OCI-LY3 (cell line): ENCODE results near the gene OR51D1.

Experiments
- H2AFZ ChIP-seq: fragments of 200-600, 300-600 bp; shearing (Covaris generic); 2 replicates; pipeline ENCODE4 v1.6.0; 2014; ENCODE audit warnings: antibody characterized with exemption, low read depth, low read length
- H3K27ac ChIP-seq: fragments of 200-600, 300-600 bp; sonication (generic); 2 replicates; pipeline ENCODE4 v1.5.1; 2014; ENCODE audit warnings: mild to moderate bottlenecking, low read length, moderate library complexity, mixed read lengths
- H3K27me3 ChIP-seq: fragments of 200-600, 300-600 bp; sonication (generic); 2 replicates; pipeline ENCODE4 v1.6.1; 2014; ENCODE audit warnings: low read depth, low read length, mixed read lengths
- H3K36me3 ChIP-seq: fragments of 200-600, 300-600 bp; sonication (generic); replicated peaks from 2 replicates; pipeline ENCODE3; 2014; ENCODE audit warnings: low read depth, low read length, mixed read lengths
- H3K4me1 ChIP-seq: fragments of 300-600, 200-600 bp; sonication (generic); 2 replicates; pipeline ENCODE4 v1.6.1; 2014; ENCODE audit warnings: low read length, mixed read lengths
- H3K4me2 ChIP-seq: fragments of 200-600, 300-600 bp; sonication (generic); 2 replicates; pipeline ENCODE4 v1.6.1; 2014; ENCODE audit warnings: low read length, mixed read lengths
- H3K4me3 ChIP-seq: fragments of 300-600, 200-600 bp; sonication (generic); 2 replicates; pipeline ENCODE4 v1.5.1; 2014; ENCODE audit warnings: antibody characterized with exemption, mild to moderate bottlenecking, low read length, moderate library complexity
- H3K79me2 ChIP-seq: fragments of 300-600, 200-600 bp; shearing (Covaris generic); 2 replicates; pipeline ENCODE4 v1.6.1; 2014; ENCODE audit warnings: mild to moderate bottlenecking, low read length, mixed read lengths
- H3K9ac ChIP-seq: fragments of 300-600, 200-600 bp; shearing (Covaris generic); 2 replicates; pipeline ENCODE4 v1.6.0; 2014; ENCODE audit warnings: mild to moderate bottlenecking, low read length, moderate library complexity
- H3K9me3 ChIP-seq: fragments of 200-600, 300-600 bp; shearing (Covaris generic); 2 replicates; pipeline ENCODE4 v1.6.1; 2014; ENCODE audit warnings: low read length, mixed read lengths; ENCODE audit not compliant: insufficient read depth
- H4K20me1 ChIP-seq: fragments of 200-600, 300-600 bp; sonication (generic); 2 replicates; pipeline ENCODE4 v1.6.1; 2016; ENCODE audit warnings: low read length, mixed read lengths; ENCODE audit not compliant: insufficient read depth
- CTCF ChIP-seq: fragments of 200-600, 300-600 bp; sonication (generic); IDR thresholded peaks from 2 replicates; pipeline ENCODE4 v1.5.1; 2014; ENCODE audit warnings: antibody characterized with exemption, low read length, low read depth
- EZH2phosphoT487 ChIP-seq: fragments of 200-600 bp; shearing (Covaris generic); IDR thresholded peaks from 2 replicates; pipeline ENCODE4 v1.6.1; 2018; ENCODE audit warnings: antibody characterized with exemption, mixed run types, low read depth

Gene OR51D1

GRCh38 chr11:4658629-4659445 lies 21.6 kb downstream of the OR51D1 start:
- H3K4me3 ChIP-seq: no peak overlapping the region
- no peak overlapping the region for H3K9ac ChIP-seq
- no peak overlapping the region for H3K4me2 ChIP-seq
- H4K20me1 ChIP-seq: no peaks in the 10 kb centered on the region
- 0 out of 2 replicates have a peak, but pooled peaks cover 2% of the 10 kb centered on the region for H3K4me1 ChIP-seq
- no peaks in the 10 kb centered on the region for H3K9me3 ChIP-seq
- no peak overlapping the region for H3K27ac ChIP-seq
- no peaks in the 10 kb centered on the region for H3K27me3 ChIP-seq
- H2AFZ ChIP-seq: no peak overlapping the region
- no peak for TF ChIP-seq EZH2phosphoT487
- no peak for TF ChIP-seq CTCF
- no peaks in the 10 kb centered on the region for H3K79me2 ChIP-seq
- H3K36me3 ChIP-seq: no peaks in the 10 kb centered on the region

- H4K20me1 ChIP-seq: no peaks in the 10 kb centered on the region
- H3K4me1 ChIP-seq: no peaks in the 10 kb centered on the region
- H3K9ac ChIP-seq: no peak overlapping the region
- no peaks in the 10 kb centered on the region for H3K79me2 ChIP-seq
- H2AFZ ChIP-seq: no peak overlapping the region
- H3K27ac ChIP-seq: no peak overlapping the region
- TF ChIP-seq EZH2phosphoT487 (no peak), CTCF (no peak)
- no peak overlapping the region for H3K4me3 ChIP-seq
- no peaks in the 10 kb centered on the region for H3K36me3 ChIP-seq
- no peaks in the 10 kb centered on the region for H3K27me3 ChIP-seq
- H3K4me2 ChIP-seq: no peak overlapping the region
- no peaks in the 10 kb centered on the region for H3K9me3 ChIP-seq
Measured at GRCh38 chr11:4662876-4663275, 25.6 kb downstream of the OR51D1 start.

- H3K4me2 ChIP-seq: no peak overlapping the region
- no peak overlapping the region for H2AFZ ChIP-seq
- H3K27me3 ChIP-seq: no peaks in the 10 kb centered on the region
- H3K9ac ChIP-seq: no peak overlapping the region
- no peaks in the 10 kb centered on the region for H3K4me1 ChIP-seq
- no peaks in the 10 kb centered on the region for H4K20me1 ChIP-seq
- H3K9me3 ChIP-seq: no peaks in the 10 kb centered on the region
- H3K36me3 ChIP-seq: no peaks in the 10 kb centered on the region
- H3K4me3 ChIP-seq: no peak overlapping the region
- no peak overlapping the region for H3K27ac ChIP-seq
- TF ChIP-seq EZH2phosphoT487 (no peak), CTCF (no peak)
- no peaks in the 10 kb centered on the region for H3K79me2 ChIP-seq
Measured at GRCh38 chr11:4664183-4664582, 26.9 kb downstream of the OR51D1 start.

- H3K4me1 ChIP-seq: peaks cover 5% of the 10 kb centered on the region
- no peaks in the 10 kb centered on the region for H3K79me2 ChIP-seq
- no peaks in the 10 kb centered on the region for H3K27me3 ChIP-seq
- H3K4me3 ChIP-seq: no peak overlapping the region
- no peaks in the 10 kb centered on the region for H3K36me3 ChIP-seq
- no peak overlapping the region for H2AFZ ChIP-seq
- no peak for TF ChIP-seq CTCF
- TF ChIP-seq EZH2phosphoT487: no peak
- no peaks in the 10 kb centered on the region for H3K9me3 ChIP-seq
- no peak overlapping the region for H3K27ac ChIP-seq
- H3K4me2 ChIP-seq: no peak overlapping the region
- no peak overlapping the region for H3K9ac ChIP-seq
- H4K20me1 ChIP-seq: no peaks in the 10 kb centered on the region
Measured at GRCh38 chr11:4664786-4665185, 27.5 kb downstream of the OR51D1 start.
